ENCODE results near the gene MYCN. TPM values are rescaled to one million over a fixed set of nuclear protein-coding genes. Genes with fewer than 3 reads are reported as not detected.

The MYCN gene
- total and polyA plus RNA-seq, 2 of the 13 experiments (the other 11 are each of a cell fraction or from before 2014, with no cell fraction given), result not detected

DNA sequence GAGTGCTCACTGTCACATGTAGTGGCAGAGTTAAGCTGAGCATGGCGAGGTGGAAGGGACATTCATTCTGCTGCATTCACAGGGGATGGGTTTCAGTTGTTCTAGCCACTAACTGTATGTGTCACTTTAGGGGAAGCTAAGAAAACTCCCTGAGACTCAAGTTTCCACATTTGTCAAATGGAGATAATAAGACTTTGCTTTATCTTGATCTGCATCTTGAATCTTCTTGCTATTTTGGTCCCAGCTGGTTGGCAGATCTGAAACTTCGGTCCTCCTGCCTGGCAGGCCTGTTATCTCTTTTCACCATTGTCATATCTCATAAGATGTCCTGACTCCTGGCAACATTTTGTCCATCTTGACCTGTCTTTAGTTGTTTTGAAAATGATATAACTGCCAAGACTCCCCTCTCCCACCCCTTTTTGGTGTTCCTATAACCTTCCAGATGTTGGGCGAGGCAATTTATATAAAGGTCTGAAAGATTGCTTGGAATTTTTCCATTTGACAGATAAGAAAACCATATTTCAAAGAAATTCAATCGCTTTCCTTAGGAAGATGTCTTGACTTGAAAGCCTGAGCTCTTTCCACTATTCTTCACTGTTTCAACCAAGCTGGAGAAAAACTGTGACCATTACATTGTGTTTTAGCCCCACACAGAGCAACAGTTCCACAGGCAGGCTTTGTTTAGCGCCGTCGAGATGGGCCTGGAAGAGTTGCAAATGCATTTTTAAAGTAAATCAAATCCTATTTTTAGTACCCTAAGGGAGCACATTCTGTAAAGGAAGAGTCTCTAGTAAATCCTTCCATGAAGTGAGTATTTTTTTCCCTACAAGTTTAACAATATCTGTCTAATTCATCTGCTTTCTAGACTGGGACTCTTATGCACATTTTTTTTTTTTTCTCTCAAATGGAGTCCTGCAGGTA is 33.4 kb downstream of the MYCN start (continued):
- TF ChIP-seq AGO2 (optimal IDR thresholded peaks at IDR 0.05; ENCODE audit: low read depth, low read length) (no peak), ZNF382 (CRISPR knock-in tag; IDR thresholded peaks at IDR 0.05; ENCODE audit: borderline replicate concordance) (no peak), ZNF781 (CRISPR knock-in tag; IDR thresholded peaks at IDR 0.05; ENCODE audit: borderline replicate concordance, not compliant biosample characterization) (no peak), ONECUT2 (CRISPR knock-in tag; IDR thresholded peaks at IDR 0.05) (no peak), ATM (IDR thresholded peaks at IDR 0.05; ENCODE audit: borderline replicate concordance) (no peak), RAD51 (IDR thresholded peaks at IDR 0.05; ENCODE audit: borderline replicate concordance) (no peak)
- TF ChIP-seq, protein P1, sequence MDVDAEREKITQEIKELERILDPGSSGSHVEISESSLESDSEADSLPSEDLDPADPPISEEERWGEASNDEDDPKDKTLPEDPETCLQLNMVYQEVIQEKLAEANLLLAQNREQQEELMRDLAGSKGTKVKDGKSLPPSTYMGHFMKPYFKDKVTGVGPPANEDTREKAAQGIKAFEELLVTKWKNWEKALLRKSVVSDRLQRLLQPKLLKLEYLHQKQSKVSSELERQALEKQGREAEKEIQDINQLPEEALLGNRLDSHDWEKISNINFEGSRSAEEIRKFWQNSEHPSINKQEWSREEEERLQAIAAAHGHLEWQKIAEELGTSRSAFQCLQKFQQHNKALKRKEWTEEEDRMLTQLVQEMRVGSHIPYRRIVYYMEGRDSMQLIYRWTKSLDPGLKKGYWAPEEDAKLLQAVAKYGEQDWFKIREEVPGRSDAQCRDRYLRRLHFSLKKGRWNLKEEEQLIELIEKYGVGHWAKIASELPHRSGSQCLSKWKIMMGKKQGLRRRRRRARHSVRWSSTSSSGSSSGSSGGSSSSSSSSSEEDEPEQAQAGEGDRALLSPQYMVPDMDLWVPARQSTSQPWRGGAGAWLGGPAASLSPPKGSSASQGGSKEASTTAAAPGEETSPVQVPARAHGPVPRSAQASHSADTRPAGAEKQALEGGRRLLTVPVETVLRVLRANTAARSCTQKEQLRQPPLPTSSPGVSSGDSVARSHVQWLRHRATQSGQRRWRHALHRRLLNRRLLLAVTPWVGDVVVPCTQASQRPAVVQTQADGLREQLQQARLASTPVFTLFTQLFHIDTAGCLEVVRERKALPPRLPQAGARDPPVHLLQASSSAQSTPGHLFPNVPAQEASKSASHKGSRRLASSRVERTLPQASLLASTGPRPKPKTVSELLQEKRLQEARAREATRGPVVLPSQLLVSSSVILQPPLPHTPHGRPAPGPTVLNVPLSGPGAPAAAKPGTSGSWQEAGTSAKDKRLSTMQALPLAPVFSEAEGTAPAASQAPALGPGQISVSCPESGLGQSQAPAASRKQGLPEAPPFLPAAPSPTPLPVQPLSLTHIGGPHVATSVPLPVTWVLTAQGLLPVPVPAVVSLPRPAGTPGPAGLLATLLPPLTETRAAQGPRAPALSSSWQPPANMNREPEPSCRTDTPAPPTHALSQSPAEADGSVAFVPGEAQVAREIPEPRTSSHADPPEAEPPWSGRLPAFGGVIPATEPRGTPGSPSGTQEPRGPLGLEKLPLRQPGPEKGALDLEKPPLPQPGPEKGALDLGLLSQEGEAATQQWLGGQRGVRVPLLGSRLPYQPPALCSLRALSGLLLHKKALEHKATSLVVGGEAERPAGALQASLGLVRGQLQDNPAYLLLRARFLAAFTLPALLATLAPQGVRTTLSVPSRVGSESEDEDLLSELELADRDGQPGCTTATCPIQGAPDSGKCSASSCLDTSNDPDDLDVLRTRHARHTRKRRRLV (CRISPR knock-in tag; IDR thresholded peaks at IDR 0.05), result no peak
- TF ChIP-seq, protein P2, sequence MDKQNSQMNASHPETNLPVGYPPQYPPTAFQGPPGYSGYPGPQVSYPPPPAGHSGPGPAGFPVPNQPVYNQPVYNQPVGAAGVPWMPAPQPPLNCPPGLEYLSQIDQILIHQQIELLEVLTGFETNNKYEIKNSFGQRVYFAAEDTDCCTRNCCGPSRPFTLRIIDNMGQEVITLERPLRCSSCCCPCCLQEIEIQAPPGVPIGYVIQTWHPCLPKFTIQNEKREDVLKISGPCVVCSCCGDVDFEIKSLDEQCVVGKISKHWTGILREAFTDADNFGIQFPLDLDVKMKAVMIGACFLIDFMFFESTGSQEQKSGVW (CRISPR knock-in tag; IDR thresholded peaks at IDR 0.05; ENCODE audit: borderline replicate concordance), result no peak
- TF ChIP-seq, protein P3, sequence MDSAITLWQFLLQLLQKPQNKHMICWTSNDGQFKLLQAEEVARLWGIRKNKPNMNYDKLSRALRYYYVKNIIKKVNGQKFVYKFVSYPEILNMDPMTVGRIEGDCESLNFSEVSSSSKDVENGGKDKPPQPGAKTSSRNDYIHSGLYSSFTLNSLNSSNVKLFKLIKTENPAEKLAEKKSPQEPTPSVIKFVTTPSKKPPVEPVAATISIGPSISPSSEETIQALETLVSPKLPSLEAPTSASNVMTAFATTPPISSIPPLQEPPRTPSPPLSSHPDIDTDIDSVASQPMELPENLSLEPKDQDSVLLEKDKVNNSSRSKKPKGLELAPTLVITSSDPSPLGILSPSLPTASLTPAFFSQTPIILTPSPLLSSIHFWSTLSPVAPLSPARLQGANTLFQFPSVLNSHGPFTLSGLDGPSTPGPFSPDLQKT (CRISPR knock-in tag; IDR thresholded peaks at IDR 0.05; ENCODE audit: borderline replicate concordance), result no peak

Data from HepG2 (cell line).